GM18870 (cell line): Measurements from ENCODE around the gene RBM44.
"Not testable (repeated sequence)": the region's sequence is repeated elsewhere in the genome, so short reads cannot be mapped to it uniquely, and the experiment has no call there.

Experiments
- ATAC-seq: cut with Tn5 transposase; IDR thresholded peaks from one replicate; pipeline ENCODE4 v1.9.1; 2021; ENCODE audit warnings: moderate library complexity; ENCODE audit not compliant: unreplicated experiment

Gene RBM44

DNA sequence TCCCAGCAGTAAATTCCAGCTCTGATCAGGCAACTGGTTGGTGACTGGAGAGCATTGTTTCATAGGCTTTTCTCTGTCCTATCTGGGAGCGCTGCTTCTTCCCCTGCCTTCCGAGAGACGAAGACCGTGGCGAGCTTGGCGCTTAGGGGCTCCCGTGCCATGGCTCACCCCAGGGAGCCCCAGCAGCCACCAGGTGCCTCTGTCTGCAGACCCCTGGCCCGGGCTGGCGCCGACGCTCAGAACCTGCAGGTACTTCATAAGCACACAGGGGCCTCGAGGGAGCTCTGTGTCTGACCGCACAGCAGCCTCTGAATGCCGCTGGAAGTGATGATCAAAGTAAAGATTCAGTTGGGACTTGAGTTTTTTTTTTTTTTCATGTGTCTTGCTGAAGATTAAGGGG lies 19.1 kb upstream of the RBM44 start:
- no peak for ATAC-seq

DNA sequence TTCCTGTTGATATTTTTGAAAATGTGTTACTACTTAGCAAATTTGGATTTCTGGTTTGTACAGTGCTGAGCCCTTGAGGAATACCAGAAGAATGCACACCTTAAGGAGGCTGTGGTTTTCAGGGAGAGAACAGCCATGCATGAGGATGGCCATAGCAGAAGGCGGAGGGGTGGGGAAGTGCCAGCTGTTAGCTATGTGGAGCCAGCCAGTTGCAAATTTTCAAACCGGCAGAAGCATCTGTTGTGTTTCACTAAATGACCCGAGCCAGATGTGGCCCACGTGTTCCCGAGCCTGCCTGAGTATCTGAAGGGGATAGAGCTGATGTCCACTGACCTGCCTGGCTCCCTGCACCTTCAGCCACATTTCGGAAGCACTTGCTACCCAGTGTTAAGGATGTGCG lies 16.4 kb upstream of the RBM44 start:
- no peak for ATAC-seq

DNA sequence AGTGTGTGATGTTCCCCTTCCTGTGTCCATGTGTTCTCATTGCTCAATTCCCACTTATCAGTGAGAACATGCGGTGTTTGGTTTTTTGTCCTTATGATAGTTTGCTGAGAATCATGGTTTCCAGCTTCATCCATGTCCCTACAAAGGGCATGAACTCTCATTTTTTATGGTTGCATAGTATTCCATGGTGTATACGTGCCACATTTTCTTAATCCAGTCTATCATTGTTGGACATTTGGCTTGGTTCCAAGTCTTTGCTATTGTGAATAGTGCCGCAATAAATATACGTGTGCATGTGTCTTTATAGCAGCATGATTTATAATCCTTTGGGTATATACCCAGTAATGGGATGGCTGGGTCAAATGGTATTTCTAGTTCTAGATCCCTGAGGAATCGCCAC lies 14.9 kb upstream of the RBM44 start:
- not testable (repeated sequence) for ATAC-seq

DNA sequence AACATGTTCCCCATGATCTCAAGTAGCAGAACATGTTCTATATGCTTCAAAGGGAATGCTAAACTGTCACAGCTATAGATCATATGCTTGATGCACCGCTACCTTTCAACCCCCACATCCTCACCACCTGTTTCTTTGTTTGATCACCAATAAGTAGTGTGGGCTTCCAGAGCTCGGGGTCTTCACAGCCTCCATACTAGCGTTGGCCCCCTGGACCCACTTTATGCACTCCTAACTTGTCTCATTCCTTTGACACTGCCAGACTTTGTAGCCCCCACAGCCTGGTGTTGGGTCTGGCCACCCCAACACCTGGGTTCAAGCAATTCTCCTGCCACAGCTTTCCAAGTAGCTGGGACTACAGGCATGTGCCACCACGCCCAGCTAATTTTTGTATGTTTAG lies 11.6 kb upstream of the RBM44 start:
- no peak for ATAC-seq

DNA sequence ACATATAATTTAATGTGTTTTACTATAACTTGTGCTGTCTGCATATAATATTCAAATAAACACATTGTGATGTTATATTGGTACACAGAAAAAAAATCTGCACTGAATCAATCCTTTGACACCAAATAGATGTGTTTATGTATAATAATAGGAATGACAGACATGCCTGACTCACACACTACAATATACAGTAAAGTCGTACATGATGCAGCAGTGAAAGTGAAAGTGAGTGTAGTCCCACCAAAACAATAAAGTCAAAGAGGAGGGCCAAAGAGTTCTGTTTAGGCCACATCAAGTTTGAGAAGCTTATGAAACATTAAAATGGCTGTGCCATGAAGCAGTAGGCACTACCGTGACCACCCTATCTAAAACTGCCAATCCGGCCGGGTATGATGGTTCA lies 8.2 kb upstream of the RBM44 start:
- ATAC-seq: no peak

DNA sequence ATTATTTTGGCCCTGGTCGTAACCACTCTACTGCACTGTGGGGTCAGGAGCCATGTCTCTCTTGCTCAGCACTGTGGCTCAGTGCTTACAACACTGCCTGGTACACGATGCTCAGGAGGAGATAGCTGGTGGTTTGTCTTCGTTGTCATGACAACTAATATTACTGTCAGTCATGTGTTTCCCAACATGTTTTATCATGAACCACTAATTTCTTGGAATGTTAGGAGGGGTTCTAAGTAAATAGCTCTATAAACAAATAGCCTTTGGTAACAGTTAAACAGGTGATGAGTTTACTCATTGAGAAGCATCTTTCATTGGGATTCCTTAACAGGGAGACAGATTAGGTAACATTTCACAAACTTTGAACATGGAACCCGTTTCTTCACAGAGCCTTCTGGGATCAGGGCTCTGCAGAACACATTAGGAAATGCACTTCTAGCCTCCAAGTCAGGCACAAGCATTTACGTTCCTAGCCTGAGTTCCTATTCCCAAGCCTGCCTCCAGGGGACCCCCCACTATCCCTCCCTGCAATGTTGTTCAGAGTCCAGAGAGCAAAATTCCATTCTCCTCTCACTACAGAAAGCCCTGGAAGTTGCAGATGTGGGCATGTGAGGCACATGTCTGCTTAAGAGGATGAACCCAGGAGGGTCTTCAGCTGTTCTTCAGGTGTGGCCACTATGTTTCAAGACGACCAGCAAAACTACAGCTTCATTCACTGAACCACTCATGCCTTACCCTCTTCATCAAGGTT lies 6.4 kb upstream of the RBM44 start:
- no peak for ATAC-seq

DNA sequence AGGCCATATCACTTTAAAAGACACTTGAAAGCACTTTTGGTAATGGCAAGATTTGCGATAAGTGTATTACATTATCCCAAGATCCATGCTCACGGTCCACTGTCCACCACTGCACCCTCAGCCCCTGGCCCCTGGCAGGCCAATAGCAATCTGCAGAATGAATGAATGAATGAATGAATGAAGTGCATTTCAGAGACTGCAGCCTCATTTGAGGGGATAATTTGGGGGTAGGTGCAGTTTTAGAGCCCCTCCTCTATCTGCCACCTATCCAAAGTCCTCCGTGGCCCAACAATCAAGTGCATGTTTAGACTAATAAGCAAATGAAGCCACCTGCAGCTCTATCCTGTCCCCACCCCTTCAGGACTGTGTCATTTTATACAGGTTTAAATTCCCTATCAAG lies 1.3 kb upstream of the RBM44 start:
- no peak for ATAC-seq

DNA sequence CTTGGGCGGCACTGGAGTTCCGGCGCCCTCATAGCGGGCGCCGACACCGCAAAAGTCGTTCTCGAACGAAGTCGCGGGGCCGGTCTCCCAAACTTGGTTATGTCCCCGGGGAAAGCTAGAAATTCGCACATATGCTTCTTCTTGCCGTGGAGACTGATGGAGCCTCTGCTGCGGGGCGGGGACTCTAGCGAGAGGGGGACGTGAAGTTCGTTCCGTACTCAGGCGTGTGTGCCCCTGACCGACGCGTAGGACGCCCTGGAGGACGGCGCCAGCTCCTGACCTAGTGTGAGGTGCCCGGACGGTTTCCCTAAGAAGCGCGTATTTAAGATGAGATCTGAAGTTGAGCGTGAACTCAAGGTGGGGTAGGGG lies 465 bp downstream of the RBM44 start:
- ATAC-seq: no peak

DNA sequence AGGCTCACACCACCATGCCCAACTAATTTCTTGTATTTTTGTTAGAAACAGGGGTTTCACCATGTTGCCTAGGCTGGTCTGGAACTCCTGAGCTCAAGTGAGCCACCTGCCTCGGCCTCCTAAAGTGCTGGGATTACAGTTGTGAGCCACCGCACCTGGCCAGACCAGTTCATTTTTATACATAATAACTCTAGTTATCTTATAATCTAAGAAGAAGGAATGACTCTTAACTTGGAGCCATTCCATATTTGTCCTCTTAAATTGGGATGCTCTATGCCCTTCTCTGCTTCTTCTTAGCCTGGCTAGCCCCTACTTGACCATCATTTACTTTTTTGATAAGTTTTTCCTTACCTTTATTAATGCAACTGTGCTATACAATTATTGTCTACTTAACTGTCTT lies 2.9 kb downstream of the RBM44 start:
- no peak for ATAC-seq

DNA sequence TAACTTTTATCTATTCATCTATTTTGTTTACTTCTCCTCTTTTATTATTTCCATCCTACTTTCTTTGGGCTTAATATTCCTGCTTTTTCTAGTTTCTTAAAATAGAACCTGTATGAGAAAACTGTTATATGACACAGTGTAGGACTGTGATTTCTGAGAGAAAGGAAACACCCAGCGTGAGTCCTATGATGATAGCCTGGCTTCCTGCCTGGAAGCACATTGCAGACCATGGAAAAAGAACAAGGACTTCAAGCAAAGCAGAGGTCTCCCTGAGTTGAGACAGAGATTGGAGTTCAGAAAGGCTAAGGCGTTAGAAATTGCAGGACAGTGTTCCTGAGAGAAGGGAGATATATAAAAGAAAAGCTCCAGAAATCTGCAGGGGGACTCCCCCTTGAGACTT lies 7.8 kb downstream of the RBM44 start:
- ATAC-seq: no peak

DNA sequence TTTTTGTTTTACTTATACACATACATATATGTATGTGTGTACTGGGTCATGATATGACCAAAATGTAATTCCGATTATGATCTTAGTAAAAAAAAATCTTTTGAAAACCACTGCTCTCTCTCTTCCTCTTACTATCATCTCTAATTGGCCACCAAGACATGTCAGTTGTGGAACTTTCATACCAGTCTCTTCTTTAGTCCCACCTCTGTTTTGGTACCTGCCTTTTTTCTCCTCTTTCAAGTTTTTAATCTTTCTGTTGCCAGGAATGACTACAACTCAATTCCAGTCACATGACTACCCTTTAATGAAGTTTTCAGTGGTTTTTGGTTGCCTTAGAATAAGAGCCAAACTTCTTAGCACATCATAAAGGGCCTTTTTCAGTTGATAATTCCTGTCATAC lies 17.1 kb downstream of the RBM44 start:
- ATAC-seq: no peak

DNA sequence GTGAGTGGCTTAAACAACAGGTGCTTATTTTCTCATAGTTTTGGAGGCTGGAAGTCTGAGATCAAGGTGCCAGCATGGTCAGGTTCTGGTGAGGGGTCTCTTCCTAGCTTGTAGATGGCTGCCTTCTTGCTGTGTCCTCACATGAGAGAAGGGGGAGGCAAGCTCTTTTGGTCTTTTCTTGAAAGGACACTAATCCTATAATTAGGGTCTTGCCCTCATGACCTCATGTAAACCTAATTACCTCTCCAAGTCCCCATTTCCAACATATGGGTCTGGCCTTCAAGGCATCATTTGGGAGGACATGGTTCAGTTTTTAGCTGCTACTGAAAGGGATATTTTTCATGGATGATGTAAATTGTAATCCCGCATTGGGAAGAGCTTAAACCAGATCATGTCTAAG lies 18.0 kb downstream of the RBM44 start:
- ATAC-seq: no peak

DNA sequence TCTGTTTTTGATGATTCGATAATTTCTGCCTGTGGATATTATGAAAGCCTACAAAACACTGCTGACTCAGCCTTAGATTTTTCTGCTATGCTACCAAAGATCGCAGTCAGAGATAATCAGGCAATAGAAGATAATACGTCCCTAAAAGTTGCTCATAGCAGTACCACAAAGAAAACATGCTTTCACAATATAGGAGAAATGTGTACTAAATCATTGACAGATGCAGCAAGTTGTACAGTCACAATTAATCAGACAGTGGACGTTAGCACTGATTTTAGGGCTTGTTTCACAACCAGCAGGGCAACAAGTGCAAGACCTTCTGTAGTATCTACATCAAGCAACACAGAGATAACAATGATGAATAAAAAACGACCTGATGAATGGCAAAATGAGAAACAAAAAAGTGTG lies 19.5 kb downstream of the RBM44 start:
- ATAC-seq: no peak

DNA sequence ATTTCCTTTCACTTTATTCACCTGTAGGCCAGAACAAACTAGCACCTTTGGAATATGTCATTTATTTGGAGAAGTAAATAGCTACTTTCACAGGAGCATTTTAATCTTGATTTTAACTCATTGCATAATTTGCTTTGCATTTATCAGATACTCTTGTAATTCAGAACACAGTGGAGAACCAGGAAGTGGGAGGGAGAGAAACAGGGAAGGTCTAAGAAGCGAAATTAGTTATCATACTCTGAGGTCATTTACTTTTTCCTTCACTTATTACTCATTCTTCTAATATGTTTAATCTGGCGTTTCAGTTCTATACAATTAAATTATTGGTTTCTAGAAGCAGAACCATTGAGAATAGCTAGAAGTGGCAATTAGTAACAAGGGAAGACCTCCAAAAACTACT lies 20.7 kb downstream of the RBM44 start:
- ATAC-seq: no peak

DNA sequence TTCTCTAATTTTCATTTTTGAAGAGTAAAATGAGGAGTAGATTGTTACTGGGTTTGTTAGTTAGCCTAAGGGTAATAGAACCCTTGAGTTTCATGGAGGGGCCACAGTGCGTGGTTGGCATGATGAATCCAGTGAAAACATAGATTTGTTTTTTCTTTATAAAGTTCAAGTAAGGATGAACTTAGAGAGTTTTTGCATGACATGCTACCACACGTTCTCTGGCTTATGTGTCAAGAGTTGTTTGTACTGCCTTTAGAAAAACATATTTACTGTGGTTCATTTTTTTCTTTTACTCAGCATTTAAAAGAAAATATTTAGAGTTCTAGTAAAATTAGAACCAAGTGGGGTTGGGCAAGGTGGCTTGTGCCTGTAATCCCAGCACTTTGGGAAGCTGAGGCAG lies 21.8 kb downstream of the RBM44 start:
- ATAC-seq: no peak

DNA sequence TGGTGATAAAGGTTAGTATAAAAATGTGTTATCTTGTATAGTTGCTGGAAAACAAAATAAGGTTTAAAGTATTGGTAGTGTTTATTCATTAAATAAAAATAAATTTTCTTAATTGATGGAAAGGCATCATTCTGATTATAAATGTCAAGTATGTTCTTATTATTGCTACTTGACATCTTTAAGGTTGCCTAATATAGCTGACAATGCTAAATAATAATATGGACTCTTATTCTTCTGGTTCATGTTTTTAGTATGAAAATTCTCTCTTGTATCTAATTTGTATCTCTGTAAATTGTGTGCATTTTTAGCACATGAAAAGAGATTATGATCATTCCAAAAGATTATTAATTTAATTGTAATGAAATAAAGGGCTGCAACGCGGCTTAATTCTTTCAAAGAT lies 25.0 kb downstream of the RBM44 start:
- ATAC-seq: no peak

DNA sequence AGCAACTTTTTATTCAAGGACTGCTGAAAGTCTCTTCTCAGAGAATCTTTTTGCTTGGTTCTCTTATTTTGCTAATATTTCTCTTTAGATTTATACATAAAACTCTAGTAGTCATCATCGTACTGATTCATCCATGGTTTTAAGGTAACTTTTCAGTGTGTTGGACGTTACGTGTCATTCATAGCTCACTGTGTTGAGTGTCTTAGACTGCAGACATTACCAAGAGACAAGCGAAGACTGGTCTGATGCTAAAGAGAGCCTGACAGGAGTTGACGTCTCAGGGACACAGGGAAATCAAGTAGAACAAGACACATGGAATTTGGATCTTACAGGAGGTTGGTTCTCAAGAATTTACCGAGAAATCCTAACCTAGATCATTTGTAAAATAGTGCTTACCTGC lies 25.5 kb downstream of the RBM44 start:
- no peak for ATAC-seq

DNA sequence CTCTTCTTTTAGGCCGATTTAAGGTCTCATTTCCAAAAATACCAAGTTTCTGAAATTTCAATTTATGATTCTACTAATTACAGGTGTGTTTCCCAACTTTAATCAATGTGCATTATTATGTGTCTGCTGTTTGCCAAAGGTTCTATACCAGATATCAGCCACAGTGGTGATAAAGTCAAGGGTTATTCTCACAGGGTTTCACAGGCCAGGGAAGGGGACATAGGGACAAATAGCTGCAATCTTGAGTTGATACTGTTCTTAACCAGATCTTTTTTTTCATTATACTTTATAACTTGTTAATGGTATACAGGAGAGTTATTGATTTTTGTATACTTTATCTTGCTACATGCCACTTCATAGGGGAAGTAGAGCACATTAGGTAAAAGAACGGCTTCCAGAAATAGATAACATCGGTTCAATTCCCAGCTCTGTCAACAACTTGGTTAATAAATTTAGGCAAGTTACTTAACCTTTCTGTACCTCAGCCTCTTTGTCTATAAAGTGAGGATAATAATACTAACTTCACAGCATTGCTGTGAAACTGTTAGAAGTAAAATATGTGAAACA lies 28.9 kb downstream of the RBM44 start:
- no peak for ATAC-seq

DNA sequence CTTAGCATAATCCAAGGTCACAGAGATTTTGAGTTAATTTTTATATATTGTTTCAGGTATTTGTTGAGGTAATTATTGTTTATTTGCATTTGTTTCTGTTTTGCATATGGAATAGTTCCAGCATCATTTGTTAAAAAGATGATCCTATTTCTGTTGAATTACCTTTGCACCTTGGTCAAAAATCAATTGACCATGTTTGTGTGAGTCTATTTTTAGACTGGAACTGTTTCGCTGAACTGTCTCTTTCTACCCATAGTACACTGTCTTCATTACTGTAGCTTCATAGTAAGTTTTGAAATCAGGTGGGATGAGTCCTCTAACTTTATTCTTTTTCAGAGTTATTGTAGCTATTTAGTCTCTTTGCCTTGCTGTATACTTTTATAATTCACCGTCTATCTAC lies 31.9 kb downstream of the RBM44 start:
- no peak for ATAC-seq

DNA sequence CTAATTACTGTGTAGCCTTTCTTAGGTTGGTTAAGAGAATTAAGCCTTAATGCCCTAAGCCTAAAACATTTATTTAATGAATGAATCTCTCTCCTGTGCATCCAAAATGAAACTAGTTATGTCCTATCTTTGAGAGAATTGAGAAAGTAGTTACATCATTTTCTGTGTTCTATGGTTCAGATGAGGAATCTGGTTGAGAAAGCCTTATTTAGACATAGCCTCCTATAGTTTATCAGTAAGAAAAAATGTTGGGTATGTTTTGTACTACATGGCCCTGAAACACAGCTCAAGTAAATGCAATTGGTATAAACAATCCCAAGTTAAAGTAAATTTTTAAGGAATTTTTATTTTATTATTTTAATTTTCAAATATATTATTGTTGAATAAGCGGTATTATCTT lies 35.0 kb downstream of the RBM44 start:
- ATAC-seq: no peak

DNA sequence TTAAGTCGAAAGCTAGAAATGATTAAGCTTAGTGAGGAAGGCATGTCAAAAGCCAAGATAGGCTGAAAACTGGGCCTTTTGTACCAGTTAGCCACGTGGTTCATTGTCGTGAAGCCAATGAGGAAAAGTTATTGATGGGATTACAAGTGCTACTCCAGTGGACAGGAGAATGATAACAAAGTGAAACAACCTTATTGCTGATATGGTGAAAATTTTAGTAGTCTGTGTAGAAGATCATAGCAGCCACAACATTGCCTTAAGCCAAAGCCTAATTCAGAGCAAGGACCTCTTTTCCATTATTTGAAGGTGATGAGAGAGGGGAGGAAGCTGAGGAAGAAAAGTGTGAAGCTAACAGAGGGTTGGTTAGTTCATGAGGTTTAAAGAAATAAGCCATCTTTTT lies 36.8 kb downstream of the RBM44 start:
- ATAC-seq: no peak

DNA sequence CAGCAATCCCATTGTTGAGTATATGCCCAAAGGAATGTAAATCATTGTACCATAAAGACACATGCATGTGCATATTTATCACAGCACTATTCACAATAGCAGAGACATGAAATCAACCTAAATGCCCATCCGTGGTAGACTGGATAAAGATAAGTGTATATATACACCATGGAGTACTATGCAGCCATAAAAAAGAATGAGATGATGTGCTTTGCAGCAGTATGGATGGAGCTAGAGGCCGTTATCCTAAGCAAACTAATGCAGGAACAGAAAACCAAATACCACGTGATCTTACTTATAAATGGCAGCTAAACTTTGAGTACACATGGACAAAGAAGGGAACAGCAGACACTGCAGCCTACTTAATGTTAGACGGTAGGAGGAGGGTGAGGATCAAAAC lies 42.5 kb downstream of the RBM44 start:
- ATAC-seq: no peak

DNA sequence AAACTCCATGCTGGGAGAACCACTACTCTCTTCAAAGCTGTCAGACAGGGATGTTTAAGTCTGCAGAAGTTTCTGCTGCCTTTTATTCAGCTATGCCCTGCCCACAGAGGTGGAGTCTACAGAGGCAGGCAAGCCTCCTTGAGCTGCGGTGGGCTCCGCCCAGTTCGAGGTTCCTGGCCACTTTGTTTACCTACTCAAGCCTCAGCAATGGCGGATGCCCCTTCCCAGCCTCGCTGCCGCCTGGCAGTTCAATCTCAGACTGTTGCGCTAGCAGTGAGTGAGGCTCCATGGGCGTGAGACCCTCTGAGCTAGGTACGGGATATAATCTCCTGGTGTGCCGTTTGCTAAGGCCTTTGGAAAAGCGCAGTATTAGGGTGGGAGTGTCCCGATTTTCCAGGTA lies 50.4 kb downstream of the RBM44 start:
- ATAC-seq: not testable (repeated sequence)
